CD14-positive monocyte (primary cell): ENCODE measurements around the gene ANKLE1. TPM values are rescaled to one million over a fixed set of nuclear protein-coding genes. Genes with fewer than 3 reads are reported as not detected.

Experiments
- DNase-seq, 3 donors: peaks; one replicate each; pipeline ENCODE4 v3.0.0-alpha.2; 2011 to 2022
- H2AFZ ChIP-seq: 2 replicates; pipeline ENCODE4 v1.6.0; 2012; ENCODE audit warnings: mild to moderate bottlenecking, low read depth, low read length, inconsistent platforms; ENCODE audit not compliant: insufficient read depth, poor library complexity, severe bottlenecking
- H3K27ac ChIP-seq, 2 donors: 1 replicate in 1 of 2; 2 replicates in 1 of 2; pipeline ENCODE4 v1.5.1; 2012 to 2013; ENCODE audit warnings: low read length in 2 of 2, control low read depth in 1 of 2, inconsistent platforms in 1 of 2, low read depth in 1 of 2, mild to moderate bottlenecking in 1 of 2
- H3K27me3 ChIP-seq, 2 donors: one replicate each; pipeline versions ENCODE4 v1.6.0 to v1.6.1; 2011 to 2013; ENCODE audit warnings: low read length in 2 of 2; ENCODE audit not compliant: control insufficient read depth in 2 of 2, insufficient read depth in 2 of 2
- H3K36me3 ChIP-seq, 2 donors: replicated peaks in 1 of 2; 1 replicate in 1 of 2; 2 replicates in 1 of 2; pipeline versions ENCODE4 v1.5.1 to v1.6.1; 2012 to 2013; ENCODE audit warnings: low read length in 2 of 2, control low read depth in 1 of 2, inconsistent platforms in 1 of 2, mild to moderate bottlenecking in 1 of 2; ENCODE audit not compliant: insufficient read depth in 2 of 2, control insufficient read depth in 1 of 2
- H3K4me1 ChIP-seq, 2 donors: 1 replicate in 1 of 2; 2 replicates in 1 of 2; pipeline versions ENCODE4 v1.5.1 to v1.6.1; 2012 to 2013; ENCODE audit warnings: low read length in 2 of 2, control low read depth in 1 of 2, inconsistent platforms in 1 of 2, mild to moderate bottlenecking in 1 of 2, moderate library complexity in 1 of 2; ENCODE audit not compliant: insufficient read depth in 2 of 2, control insufficient read depth in 1 of 2
- H3K4me2 ChIP-seq: replicated peaks from 2 replicates; pipeline ENCODE3; 2012; ENCODE audit warnings: low read length, moderate library complexity, mild to moderate bottlenecking; ENCODE audit not compliant: poor library complexity, severe bottlenecking; ENCODE audit errors: extremely low read depth
- H3K4me3 ChIP-seq, 3 experiments: fragments of 200-600 bp in 1 of 3; sonication (generic) in 1 of 3; replicated peaks in 1 of 3; 1 replicate in 2 of 3; 2 replicates in 1 of 3; pipeline ENCODE4 v1.5.1; 2011 to 2013; ENCODE audit warnings: low read length in 3 of 3, mild to moderate bottlenecking in 3 of 3, control low read depth in 2 of 3, low read depth in 2 of 3, inconsistent platforms in 1 of 3, moderate library complexity in 1 of 3
- H3K79me2 ChIP-seq: 2 replicates; pipeline ENCODE4 v1.6.0; 2012; ENCODE audit warnings: mild to moderate bottlenecking, control low read depth, inconsistent platforms, low read length, moderate library complexity; ENCODE audit not compliant: insufficient read depth
- H3K9ac ChIP-seq: 2 replicates; pipeline ENCODE4 v1.6.0; 2017; ENCODE audit warnings: low read length, mild to moderate bottlenecking; ENCODE audit not compliant: insufficient read depth, poor library complexity, severe bottlenecking
- H3K9me3 ChIP-seq, 2 donors: replicated peaks in 1 of 2; 1 replicate in 1 of 2; 2 replicates in 1 of 2; pipeline versions ENCODE4 v1.5.1 to v1.6.1; 2012 to 2013; ENCODE audit warnings: low read length in 2 of 2, control low read depth in 1 of 2; ENCODE audit not compliant: control insufficient read depth in 1 of 2, insufficient read depth in 1 of 2
- H4K20me1 ChIP-seq: 2 replicates; pipeline ENCODE4 v1.6.0; 2012; ENCODE audit warnings: mild to moderate bottlenecking, low read length, control low read depth, moderate library complexity; ENCODE audit not compliant: insufficient read depth
- H3K27ac Mint-ChIP-seq, 7 donors: one replicate each; pipeline ENCODE4 v1.8.0; 2020; ENCODE audit warnings: mild to moderate bottlenecking in 7 of 7, mixed read lengths in 7 of 7, moderate library complexity in 6 of 7, inconsistent platforms in 2 of 7
- H3K27me3 Mint-ChIP-seq, 3 donors: one replicate each; pipeline ENCODE4 v1.8.0; 2021 to 2022; ENCODE audit warnings: low read depth in 3 of 3, mild to moderate bottlenecking in 3 of 3, mixed read lengths in 3 of 3, moderate library complexity in 3 of 3, inconsistent platforms in 1 of 3
- H3K36me3 Mint-ChIP-seq, 2 donors: one replicate each; pipeline ENCODE4 v1.8.0; 2020; ENCODE audit warnings: mixed read lengths in 2 of 2, inconsistent platforms in 1 of 2, mild to moderate bottlenecking in 1 of 2
- H3K4me1 Mint-ChIP-seq: one replicate; pipeline ENCODE4 v1.8.0; 2020; ENCODE audit warnings: mild to moderate bottlenecking, mixed read lengths
- H3K4me3 Mint-ChIP-seq, 2 donors: one replicate each; pipeline ENCODE4 v1.8.0; 2020; ENCODE audit warnings: mild to moderate bottlenecking in 2 of 2, mixed read lengths in 2 of 2, moderate library complexity in 1 of 2
- H3K9me3 Mint-ChIP-seq, 7 donors: one replicate each; pipeline ENCODE4 v1.8.0; 2020 to 2022; ENCODE audit warnings: mixed read lengths in 7 of 7, mild to moderate bottlenecking in 6 of 7, moderate library complexity in 6 of 7, inconsistent platforms in 2 of 7
- CTCF ChIP-seq: fragments of 200-600 bp; IDR thresholded peaks from one replicate; pipeline ENCODE4 v1.8.0; 2022; ENCODE audit warnings: antibody characterized with exemption, mild to moderate bottlenecking
- WGBS: methylation state at CpG from one replicate; pipeline ENCODE4 v1.1.5; 2013; ENCODE audit warnings: missing lambda C conversion rate; ENCODE audit not compliant: insufficient coverage; 5-methylcytosine and 5-hydroxymethylcytosine counted together
- intact Hi-C, 2 donors: fragments of 100-400 bp; cut with micrococcal nuclease; formaldehyde crosslinking; loops; one replicate each; pipeline versions ENCODE4 v1.15.0 to v1.15.1; 2023
- polyA plus RNA-seq, 3 donors: library from polyadenylated mRNA; depleted of rRNA in 1 of 3; unstranded in 2 of 3; stranded (reverse) in 1 of 3; fragments of 300-500 nt in 2 of 3; fragments of >200 nt in 1 of 3; fragmentation: Illumina TruSeq in 2 of 3; gene quantifications; 1 replicate in 2 of 3; 2 replicates in 1 of 3; pipeline ENCODE4 v1.2.3, GENCODE V29; 2012 to 2021

Gene ANKLE1
- polyA plus RNA-seq, 3 donors, result 1.3 to 8.5 (median 2.2) TPM

GRCh38 chr19:17300992-17301619, 19.4 kb downstream of the ANKLE1 start:
- H3K9me3 Mint-ChIP-seq, result peaks cover 4 to 13% (median 11%) of the 10 kb centered on the region in 7 donors
- H3K9me3 ChIP-seq, result peaks cover 6 to 12% of the 10 kb centered on the region in 2 donors
- no peaks in the 10 kb centered on the region for H3K27me3 ChIP-seq
- intact Hi-C loops, result loop anchor here in 1 of 2 donors (5.0 kb wide), 1 partner anchor 36 kb away; the partner anchor contains the start of gene GTPBP3
- no peak overlapping the region for H2AFZ ChIP-seq
- 97% methylated on average over 51 of the region's 51 CpGs for WGBS
- no peak overlapping the region for H3K27ac Mint-ChIP-seq
- peaks cover 14% of the 10 kb centered on the region for H4K20me1 ChIP-seq
- H3K4me2 ChIP-seq, result no peak overlapping the region
- H3K4me3 ChIP-seq, result no peak overlapping the region
- H3K27me3 Mint-ChIP-seq, result no peaks in the 10 kb centered on the region
- no peak overlapping the region for H3K4me3 Mint-ChIP-seq
- H3K36me3 Mint-ChIP-seq, result peaks cover 12 to 35% of the 10 kb centered on the region in 2 donors
- no peak for DNase-seq
- peaks cover 34 to 35% of the 10 kb centered on the region in 2 donors for H3K4me1 ChIP-seq
- peaks cover 23% of the 10 kb centered on the region for H3K4me1 Mint-ChIP-seq
- H3K36me3 ChIP-seq, result peaks cover 2 to 19% of the 10 kb centered on the region in 2 donors
- no peak overlapping the region for H3K27ac ChIP-seq
- H3K79me2 ChIP-seq, result peaks cover 37% of the 10 kb centered on the region
- TF ChIP-seq CTCF, result no peak
- H3K9ac ChIP-seq, result no peak overlapping the region

GRCh38 chr19:17302391-17303166, 20.9 kb downstream of the ANKLE1 start:
- peak overlapping the region; percentile 33 to 55 for H3K27ac ChIP-seq
- peak overlapping the region; percentile 97 for H3K4me2 ChIP-seq
- WGBS, result under 1% methylated on average over 26 of the region's 29 CpGs
- TF ChIP-seq CTCF, result no peak
- peak overlapping the region; percentile 84 for H2AFZ ChIP-seq
- Mint-ChIP-seq H3K27ac (peak overlapping the region; percentile 42 to 78 (median 63)), H3K4me1 (peaks cover 31% of the 10 kb centered on the region), H3K4me3 (peak overlapping the region; percentile 83 to 88), H3K9me3 (peaks cover 4 to 13% (median 11%) of the 10 kb centered on the region in 7 donors), H3K27me3 (no peaks in the 10 kb centered on the region), H3K36me3 (peaks cover 12 to 32% of the 10 kb centered on the region in 2 donors)
- peaks cover 42 to 46% of the 10 kb centered on the region in 2 donors for H3K4me1 ChIP-seq
- peaks cover 49% of the 10 kb centered on the region for H3K79me2 ChIP-seq
- H3K9ac ChIP-seq, result peak overlapping the region; percentile 65
- intact Hi-C loops, result loop anchor here in 1 of 2 donors (5.0 kb wide), 1 partner anchor 35 kb away; the partner anchor contains the start of gene GTPBP3
- H3K4me3 ChIP-seq, result peak overlapping the region; percentile 63 to 81 (median 80)
- peak; percentile 42 to 72 (median 69) for DNase-seq
- peaks cover 2 to 13% of the 10 kb centered on the region in 2 donors for H3K36me3 ChIP-seq
- peaks cover 6 to 11% of the 10 kb centered on the region in 2 donors for H3K9me3 ChIP-seq
- H3K27me3 ChIP-seq, result no peaks in the 10 kb centered on the region
- H4K20me1 ChIP-seq, result peaks cover 18% of the 10 kb centered on the region
